HG03442 (cell line): ENCODE measurements around the gene TRIL.

Source experiments
- ATAC-seq: cut with Tn5 transposase; IDR thresholded peaks from one replicate; pipeline ENCODE4 v1.9.1; 2021; ENCODE audit warnings: mild to moderate bottlenecking, moderate library complexity; ENCODE audit not compliant: unreplicated experiment

Gene TRIL, protein sequence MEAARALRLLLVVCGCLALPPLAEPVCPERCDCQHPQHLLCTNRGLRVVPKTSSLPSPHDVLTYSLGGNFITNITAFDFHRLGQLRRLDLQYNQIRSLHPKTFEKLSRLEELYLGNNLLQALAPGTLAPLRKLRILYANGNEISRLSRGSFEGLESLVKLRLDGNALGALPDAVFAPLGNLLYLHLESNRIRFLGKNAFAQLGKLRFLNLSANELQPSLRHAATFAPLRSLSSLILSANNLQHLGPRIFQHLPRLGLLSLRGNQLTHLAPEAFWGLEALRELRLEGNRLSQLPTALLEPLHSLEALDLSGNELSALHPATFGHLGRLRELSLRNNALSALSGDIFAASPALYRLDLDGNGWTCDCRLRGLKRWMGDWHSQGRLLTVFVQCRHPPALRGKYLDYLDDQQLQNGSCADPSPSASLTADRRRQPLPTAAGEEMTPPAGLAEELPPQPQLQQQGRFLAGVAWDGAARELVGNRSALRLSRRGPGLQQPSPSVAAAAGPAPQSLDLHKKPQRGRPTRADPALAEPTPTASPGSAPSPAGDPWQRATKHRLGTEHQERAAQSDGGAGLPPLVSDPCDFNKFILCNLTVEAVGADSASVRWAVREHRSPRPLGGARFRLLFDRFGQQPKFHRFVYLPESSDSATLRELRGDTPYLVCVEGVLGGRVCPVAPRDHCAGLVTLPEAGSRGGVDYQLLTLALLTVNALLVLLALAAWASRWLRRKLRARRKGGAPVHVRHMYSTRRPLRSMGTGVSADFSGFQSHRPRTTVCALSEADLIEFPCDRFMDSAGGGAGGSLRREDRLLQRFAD

DNA sequence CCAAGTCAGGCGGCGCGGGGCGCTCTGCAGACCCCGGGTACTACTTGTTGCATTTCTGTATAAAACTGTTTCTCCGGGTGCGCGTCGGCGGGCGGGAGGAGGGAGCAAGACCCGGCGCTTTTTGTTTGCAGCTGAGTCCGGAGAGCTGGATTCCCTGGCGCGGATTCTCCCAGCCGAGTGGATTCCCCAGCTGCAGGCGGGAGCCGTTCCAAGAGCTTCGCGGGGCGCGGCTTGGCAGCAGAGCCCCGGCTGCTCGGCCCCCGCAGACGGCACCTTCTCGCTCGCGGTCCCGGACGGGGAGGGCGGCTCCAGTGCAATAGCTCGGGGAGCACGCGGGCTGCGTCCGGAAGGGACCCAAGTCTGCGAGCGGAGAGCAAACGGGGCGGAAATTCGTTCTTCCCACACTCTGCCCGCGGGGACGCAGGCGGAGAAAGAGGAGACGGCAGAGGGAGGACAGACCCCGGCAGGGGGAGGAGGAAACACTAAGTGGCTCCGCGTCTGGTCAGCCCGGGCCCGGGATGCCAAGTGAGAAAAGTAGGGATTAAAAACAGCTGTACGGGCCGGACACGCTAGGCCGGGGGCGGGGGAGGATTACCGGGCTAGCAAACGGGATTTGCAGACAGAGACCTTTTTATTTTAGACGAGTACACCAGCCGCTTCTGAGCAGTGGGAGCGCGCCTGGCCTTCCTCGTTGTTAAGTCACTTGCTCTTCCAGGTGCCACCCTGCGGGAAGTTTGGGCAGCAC is at the start of gene TRIL:
TSS of gene TRIL (minus strand) at position 96 of the 745 bp plus-strand sequence. CDS start 284 bp downstream, outside the sequence.
- ATAC-seq: no peak

DNA sequence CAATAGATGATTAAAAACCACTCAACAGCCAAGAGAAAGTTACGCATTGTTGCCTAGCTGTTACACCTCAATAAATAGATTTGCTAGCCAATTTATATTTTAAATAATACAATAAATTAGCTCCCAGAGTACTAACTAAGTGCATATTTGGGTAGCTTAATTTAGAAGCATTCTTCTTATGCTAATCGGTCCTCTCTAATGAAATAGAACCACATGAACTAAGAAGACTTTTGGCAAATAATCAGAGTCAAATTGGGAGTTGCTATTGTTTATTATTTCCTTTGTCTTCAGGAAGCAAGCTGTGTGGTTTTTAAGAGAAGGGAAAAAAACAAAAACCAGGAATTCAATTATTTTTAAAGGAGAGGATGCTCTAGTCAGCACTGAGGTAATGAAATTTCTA is 49.0 kb upstream of the TRIL start:
- no peak for ATAC-seq

DNA sequence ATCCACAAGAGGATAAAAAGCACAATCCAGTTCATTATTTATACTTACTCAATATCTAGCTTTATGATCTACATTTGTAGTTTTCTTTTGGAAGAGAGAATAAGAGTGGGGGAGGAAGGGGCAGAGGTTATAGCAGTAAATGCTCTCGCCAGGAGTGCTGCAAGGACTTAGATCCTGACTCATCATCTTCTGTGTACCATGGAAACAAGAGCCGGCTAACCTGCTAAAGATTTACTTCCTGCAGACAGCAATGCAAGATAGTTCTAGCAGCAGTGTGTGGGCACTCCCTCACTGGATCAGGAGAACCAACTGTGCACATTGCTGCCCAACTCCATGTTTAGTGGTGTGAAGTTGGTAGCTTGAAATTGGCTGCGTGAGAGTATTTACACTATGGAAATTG is 47.7 kb upstream of the TRIL start:
- no peak for ATAC-seq

DNA sequence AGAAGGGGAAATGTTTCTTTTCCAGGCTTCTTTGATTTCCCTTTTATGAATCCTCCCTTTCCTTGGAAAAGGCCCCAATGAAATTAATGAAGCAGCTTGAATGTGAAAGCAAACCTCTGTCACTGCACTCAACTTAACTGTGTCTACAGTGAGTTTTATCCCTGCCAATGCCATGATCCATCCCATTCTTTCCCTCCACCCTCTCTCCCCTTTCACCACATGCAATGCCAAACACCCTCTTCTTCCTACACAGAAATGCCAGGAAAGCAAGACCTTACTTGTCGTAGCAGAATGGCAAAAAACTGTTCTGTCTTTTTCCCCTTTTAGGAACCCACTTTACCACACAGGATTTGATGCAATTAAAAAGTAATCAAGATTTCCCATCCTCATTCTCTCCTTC is 47.3 kb upstream of the TRIL start:
- ATAC-seq: no peak

DNA sequence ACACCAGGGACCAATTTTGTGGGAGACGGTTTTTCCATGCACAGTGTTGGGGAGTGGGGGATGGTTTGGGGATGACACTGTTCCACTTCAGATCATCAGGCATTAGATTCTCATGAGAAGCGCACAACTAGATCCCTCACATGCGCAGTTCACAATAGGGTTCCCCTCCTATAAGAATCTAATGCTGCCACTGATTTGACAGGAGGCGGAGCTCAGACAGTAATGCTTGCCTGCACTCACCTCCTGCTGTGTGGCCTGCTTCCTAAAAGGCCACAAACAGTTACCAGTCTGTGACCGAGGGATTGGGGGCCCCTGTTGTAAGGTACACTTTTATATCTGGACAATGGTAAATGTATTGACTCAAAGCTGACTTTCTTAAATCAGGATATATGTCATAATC is 45.6 kb upstream of the TRIL start:
- ATAC-seq: no peak

DNA sequence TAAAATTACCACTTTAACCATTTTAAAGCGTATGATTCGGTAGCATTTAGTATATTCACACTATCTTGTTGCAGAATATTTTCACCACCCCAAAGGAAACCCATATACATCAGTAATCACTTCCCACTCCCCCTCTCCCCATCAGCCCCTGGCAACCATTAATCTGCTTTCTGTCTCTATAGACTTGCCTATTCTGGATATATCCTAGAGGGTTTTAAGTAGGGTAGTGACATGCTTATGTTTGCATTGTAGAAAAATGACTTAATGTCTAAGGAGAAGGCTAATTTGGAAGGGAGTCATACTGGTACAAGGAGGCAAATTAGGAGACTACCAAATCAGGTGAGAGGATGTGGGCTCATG is 42.6 kb upstream of the TRIL start:
- no peak for ATAC-seq

DNA sequence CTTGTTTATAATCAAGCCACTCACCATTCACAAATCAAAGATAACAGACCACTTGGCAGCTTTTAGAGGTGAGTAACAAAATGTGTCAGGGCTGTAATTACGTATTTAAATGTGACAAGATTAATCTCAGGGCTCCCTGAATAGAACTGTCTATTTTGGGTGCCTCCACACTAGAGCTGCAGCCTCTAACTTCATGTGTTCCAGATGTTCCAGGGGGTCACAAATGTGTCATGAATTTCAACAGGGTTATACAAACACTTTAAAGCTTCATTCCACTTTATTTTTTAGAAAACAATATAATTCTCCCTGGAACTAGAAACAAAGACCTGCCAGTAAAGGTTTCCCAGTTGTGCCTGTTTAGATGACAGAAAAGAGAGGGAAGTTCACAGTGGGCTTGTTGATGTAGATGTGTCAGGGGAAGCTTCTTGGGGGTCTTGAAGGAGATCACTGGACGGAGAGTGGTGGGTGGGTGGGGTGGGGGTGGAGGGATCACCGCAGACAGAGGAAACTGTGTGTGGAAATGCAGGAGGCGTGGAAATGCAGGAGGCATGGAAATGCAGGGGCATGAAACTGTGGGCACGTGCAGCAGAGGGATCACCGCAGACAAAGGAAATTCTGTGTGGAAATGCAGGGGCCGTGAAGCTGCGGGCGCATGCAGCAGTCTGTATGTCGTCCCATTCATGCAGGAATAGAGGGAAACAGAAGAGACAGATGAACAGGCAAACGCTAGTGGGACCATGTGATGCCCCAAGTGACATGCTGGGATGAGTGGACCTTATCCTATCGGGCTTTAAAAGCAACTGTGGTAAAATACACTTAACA is 42.0 kb upstream of the TRIL start:
- ATAC-seq: no peak

DNA sequence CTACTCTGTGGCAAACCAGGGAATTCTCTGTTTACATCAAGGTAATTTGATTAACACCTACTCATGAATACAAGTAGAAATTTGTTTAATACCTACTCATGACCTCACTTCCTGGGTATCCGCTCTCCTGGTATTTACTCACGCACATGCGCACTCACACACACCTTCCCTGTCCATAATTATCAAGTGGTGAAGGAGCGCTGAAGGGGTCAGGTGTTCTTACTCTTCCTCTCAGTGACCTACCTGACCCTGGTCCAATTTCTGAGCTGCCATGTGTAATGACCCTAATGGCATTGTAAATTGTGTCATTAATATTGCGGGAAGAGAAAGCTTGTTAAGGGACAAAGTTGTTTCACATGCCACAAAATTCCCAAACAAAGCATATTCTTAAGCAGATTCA is 41.3 kb upstream of the TRIL start:
- ATAC-seq: no peak

DNA sequence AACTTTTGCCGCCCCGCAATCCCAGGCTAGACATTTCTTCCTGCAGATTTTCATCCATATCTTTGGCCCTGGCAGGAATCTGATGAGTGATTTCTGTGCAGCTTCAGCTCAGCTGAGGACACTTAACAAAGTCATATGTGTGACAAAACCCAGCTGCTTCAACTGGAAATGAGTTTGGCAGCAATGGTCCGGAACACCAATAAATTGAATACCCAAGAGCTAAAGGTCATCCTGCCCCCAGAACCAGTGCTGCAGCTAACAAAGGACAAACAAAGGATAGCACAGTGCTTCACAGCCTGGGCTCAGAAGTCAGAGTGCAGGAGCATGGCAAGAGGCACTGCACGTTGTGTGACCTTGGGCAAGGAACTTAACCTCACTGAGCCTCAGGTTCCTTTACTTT is 40.0 kb upstream of the TRIL start:
- ATAC-seq: no peak

DNA sequence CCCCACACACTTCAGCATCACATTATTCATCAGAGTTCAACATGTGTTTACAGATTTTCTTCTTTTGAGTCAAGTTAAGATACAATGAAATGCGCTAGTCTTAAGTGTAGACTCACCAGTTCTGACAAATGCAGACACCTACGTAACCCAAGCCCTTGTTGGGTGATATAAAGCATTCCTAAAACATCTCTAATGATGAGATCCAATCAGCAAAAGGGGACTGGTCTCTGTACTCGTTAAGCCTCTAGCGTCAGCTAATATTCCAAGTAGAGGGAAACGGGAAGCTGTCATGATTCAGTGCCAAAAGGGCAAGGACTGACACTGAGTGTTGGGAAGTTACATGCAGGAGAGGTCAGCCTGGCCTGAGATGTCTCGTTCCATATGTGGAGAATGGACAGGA is 38.7 kb upstream of the TRIL start:
- no peak for ATAC-seq

DNA sequence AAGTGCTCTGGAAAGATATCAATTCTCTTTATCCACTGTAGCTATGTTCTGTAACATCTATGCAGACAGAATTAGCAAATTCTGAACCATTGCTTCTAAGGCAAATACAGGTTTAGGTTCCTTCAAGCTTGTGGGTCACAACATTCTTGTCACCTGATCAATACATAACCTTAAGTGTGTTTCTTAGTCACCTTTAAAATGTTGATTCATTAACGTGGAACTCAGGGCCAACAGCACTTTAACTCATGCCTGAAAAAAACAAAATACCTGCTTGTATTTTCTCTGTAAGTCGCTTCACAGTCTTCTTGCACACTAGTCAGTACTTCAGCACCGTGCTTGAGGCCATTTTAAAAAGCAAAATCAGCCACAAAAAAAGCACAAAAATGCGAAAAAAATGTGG is 35.2 kb upstream of the TRIL start:
- no peak for ATAC-seq

DNA sequence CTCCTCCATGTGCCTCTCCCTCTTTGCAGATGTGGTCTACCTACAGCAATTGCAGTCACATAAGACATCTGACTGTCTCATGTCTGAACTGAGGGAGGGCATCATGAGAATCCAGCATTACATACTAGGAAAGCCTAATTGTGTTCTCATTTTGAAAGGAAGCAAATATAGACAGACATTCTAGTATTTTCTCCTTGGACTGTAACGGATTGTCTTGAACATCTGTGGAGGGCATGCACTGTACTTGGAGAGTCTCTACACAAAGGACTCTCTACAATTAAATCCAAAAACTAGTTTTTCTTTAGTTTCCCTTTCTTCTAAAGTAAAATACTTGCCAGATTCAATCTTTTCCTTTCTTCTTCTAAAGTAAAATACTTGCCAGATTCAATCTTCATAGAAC is 34.7 kb upstream of the TRIL start:
- no peak for ATAC-seq

DNA sequence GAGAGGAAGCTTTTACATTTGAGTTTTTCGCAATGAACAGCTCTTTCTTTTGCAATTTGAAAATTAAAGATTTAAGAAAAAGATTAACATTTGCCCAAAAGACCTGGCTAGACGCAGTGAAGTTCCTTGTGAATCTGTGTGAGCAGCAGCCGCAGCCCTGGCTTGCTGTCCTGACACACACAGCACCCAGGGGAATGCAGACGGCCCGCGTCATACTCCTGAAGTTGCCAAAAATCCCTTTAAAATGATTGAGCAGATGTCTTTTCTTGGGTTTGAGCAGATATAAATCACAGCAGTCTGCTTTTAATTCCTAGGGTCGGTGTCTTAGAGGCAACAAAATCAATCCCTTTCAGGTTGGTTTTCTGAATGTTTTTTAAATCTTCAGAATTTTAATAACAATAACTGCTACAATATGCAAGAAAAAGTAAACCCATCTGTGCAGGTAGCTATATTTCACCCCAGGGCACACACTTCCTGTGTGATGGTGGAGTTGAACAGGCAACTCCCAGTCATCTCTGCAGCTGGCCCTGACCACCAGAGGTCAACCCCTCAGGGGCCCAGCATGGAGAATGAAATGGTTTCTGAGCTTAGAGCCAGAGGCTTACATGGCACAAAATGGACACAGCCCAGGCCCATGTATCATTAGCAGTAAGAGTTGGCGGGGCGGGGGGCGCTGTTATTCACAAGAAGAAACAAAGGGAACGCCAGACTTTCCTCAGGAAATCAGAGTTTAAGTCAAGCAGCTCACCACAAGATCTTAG is 32.2 kb upstream of the TRIL start:
- no peak for ATAC-seq

DNA sequence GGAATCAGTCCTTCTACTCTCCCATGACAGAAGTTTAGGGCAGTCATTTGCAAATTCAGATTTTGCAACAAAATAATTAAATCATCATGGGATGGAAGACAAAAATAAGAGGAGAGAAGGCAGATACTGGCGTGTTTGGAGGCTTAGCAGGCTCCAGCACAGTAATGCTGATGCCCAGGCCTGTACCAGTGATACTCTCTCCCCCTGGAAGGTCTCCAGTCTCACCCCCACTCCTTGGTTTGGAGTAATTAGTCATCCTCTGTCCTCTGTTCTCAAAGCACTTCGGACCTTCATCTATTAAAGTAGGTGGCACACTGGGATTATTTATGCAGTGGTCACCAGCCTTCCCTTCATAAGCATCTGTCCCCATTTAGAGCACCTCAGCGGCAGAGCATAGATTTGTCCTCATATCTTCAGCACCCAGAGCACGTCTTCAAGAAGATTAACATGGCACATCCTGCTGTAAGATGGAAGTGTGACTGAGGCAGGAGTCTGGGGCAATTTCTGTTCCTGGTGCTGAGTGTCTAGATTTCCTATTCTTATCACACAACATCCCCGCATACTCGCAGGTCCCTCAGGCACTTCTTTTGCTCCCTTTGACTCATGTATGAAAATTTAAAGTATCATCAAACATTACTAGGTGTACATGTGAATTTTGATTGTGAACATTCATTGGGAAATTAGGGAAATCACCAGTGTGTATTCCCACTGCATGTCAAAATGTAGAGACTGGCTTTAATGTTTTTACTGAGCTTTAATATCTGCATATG is 31.3 kb upstream of the TRIL start:
- no peak for ATAC-seq

DNA sequence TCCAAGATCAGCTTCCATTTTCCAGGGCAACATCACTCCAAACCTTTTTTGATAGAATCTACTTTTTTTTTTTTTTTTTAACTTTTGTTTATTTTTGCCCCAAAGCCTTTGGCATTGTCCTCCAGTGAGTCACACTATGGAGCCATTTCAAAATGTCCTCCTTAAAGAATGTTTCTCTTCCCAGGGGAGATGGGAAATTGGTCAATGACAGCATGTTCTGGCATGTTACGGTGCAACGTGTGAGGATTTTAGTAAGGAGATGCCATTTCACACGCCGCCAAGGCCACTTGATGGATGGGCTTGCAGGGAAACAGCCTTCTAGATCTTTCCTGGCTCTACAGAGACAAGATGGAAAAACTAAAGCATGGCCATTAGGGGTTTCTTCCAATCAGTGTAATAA is 30.7 kb upstream of the TRIL start:
- no peak for ATAC-seq

DNA sequence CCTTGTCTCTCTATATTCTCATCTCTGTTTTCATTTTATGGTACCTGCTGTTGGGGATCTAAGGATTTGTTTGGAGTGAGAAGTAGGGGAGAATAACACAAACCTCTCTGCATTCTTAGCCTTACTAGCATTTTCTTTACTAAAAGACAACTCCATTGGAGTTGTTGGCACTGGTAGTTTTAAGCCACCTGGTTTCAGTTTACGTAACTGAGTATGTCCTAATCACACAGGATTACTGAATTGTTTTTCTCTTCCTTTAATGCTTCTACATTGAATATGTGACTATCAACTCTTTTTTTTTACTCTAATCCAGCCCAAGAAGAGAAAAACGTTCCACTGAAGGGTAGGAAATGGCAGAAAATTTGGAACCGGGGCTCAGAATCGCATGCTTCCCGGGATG is 30.0 kb upstream of the TRIL start:
- ATAC-seq: no peak

DNA sequence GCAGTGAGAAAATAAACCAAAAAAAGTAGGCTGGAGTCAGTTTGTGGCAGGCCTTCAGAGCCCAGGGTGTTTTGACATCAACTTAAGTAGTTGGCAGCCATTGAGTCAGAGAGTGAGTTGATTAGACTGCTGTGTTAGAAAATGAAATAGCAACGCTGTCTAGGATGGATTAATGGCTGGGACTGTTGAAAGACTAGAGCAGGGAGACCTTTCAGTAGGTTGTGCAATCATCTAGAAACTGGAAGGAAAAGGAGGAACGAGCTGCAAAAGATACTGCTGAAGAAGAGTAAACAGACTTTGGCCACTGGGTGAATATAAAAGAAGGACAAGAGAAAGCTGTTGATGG is 28.6 kb upstream of the TRIL start:
- no peak for ATAC-seq

DNA sequence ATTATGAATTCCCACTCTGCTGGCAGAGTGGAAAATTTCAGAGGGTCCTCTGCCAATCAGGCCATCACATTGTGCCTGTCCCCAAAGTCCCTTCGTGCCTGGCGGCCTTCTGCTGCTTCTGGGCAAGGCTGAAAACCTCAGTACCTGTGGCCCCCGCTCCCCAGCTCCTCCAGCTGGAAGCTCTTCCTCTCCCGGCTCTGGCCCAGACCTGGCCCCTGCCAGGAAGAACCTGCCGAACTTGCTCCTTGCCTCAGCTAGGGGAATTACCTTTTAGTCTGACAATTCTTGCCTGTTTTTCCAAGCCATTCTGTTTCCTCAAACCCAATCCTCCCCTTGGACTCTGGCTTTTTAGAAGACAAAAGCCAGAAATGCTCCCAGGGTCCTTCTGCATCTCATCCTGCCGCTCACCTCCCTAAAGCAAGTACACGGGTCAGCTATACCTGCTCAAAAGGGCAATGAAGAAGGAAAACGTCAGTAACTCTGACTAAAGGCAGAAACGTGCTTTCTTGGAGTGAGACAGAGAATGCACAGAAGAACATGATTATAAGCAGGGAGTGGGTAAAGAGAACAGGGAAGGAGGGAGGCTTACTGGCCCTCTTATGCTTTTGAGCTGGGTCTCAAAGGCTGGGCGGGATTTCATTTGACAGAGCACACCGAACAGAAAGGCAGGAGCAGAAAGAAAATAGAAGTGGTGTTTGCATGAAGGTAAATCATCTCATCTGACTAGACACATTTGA is 28.1 kb upstream of the TRIL start:
- ATAC-seq: no peak

DNA sequence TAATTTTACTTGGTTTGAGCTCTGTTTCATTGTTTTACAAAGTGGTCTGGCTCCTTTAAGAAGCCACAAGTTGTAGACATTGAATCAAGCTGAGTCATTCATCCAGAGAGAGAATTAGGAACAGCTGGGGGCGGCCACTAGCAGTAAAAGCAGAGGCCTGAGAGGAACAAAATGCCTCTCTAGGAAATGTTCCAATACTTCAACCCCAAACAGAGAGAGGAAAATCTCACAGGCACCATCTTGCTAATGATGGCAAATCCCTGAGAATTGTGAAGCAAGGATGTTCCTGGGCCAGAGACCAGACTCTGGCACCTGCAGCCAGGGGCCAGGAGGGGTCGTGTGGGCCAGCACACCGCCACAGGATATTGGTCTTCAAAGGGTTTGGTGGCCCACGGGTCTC is 26.5 kb upstream of the TRIL start:
- ATAC-seq: no peak
